D721Med (cell line): ENCODE results near the gene GLIS1.

Experiments used
- DNase-seq: peaks from one replicate; pipeline ENCODE4 v3.0.0; 2011; ENCODE audit warnings: low spot score; ENCODE audit not compliant: insufficient read length
- FAIRE-seq: peaks from 2 replicates; lab custom pipeline; 2011; peaks lifted over from hg19 to GRCh38; lab: Jason Lieb, UNC
- TF ChIP-seq, protein P1 (sequence below): IDR thresholded peaks from 2 replicates; pipeline ENCODE4 v1.5.1; 2012; ENCODE audit warnings: mild to moderate bottlenecking, control low read depth; ENCODE audit not compliant: insufficient read depth; ENCODE audit errors: missing control alignments

GLIS1 gene

DNA sequence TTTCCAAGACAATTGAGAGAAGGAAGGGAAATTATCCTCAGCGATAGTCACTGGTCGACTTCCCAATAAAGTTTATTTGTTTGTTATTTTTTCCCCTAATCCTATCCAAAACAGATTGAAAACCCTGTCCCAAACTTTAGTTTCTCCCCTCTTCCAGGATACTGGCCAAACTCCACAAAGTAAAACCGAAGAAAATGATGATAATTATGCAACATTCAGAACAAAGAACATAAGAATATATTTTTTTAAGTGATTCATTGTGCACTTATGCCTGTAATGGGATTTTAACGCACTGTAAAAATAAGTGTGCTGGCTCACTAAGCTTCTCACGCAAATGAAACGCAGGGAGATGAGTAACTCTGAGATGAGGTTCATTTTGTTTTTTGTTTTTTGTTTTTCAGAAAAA, 6.0 kb downstream of the GLIS1 start:
- FAIRE-seq (no peak), DNase-seq (no peak)
- TF ChIP-seq, protein P1, sequence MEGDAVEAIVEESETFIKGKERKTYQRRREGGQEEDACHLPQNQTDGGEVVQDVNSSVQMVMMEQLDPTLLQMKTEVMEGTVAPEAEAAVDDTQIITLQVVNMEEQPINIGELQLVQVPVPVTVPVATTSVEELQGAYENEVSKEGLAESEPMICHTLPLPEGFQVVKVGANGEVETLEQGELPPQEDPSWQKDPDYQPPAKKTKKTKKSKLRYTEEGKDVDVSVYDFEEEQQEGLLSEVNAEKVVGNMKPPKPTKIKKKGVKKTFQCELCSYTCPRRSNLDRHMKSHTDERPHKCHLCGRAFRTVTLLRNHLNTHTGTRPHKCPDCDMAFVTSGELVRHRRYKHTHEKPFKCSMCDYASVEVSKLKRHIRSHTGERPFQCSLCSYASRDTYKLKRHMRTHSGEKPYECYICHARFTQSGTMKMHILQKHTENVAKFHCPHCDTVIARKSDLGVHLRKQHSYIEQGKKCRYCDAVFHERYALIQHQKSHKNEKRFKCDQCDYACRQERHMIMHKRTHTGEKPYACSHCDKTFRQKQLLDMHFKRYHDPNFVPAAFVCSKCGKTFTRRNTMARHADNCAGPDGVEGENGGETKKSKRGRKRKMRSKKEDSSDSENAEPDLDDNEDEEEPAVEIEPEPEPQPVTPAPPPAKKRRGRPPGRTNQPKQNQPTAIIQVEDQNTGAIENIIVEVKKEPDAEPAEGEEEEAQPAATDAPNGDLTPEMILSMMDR = no peak

DNA sequence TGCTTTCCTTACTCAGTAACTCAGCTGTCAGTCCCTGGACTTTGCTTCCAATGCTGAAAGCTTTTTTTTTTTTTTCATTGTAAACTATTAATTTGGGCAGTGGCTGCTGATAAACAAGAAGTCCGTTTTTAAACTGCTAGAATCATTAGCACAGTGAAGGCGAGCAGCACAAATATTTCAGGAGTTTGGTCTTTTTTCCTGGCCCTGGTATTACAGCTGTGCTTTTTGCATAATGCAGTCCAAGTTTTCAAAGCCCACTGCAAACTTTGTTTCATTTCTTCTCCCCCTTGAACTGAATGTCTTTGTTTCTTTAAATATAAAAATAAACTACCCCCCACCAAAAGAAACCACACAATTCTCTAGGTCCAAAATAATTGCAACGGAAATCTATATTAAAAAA, 6.6 kb downstream of the GLIS1 start:
- TF ChIP-seq, protein P1 = no peak
- DNase-seq (no peak), FAIRE-seq (no peak)

DNA sequence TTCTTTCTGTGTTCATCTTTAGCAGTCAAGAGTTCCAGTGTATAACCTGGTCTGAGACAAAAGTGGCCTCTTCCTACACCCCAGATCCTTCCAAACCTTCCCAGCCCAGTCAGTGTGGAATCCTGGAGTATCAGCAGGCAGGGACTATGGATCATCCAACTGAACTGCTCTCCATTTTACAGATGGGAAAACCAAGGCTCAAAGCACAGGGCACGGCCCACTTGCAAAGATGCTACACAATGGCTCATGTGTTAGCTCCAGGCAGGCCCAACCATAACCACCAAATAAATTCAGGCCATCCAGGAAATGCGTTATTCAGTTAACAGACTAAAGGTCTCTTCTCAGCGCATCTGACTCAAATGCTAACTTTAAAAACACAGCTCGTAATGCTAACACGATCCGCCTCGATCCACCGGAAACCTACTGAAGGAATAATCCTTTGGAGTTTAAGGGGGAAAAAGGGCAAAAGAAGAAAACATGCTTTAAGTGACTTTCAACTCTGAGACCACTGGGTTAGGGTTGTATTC, 7.1 kb downstream of the GLIS1 start:
- FAIRE-seq (no peak), DNase-seq (no peak)

DNA sequence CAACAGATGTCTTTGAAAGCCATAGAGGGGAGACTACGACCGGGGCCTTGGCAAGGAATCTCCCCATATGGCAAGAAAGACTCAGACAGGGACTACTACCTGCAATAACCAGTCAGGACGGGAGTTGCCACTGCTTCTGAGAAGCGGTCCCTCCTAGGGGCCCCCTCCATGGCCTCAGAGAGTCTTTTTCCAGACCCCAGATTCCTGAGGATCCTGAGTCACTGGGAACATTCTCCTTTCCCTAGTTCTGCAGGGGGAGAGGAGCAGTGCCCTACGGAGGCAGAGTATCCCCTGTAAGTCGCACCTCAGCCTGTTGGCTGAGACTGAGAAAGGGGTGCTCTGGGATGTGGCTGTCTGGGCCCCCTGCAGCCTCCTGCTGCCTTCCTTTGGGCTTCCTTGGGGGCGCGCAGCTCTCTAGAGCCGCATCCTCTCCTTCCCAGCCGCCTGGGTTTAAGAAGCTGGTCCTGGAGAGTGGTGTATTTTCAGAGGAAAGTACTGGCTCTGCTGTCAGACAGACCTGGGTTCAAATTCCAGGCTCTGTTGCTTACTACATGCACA, 7.8 kb downstream of the GLIS1 start:
- FAIRE-seq = no peak
- TF ChIP-seq, protein P1 = no peak
- no peak for DNase-seq

More for the DNA sequence above, 7.1 kb downstream of the GLIS1 start:
- TF ChIP-seq, protein P1 = no peak

DNA sequence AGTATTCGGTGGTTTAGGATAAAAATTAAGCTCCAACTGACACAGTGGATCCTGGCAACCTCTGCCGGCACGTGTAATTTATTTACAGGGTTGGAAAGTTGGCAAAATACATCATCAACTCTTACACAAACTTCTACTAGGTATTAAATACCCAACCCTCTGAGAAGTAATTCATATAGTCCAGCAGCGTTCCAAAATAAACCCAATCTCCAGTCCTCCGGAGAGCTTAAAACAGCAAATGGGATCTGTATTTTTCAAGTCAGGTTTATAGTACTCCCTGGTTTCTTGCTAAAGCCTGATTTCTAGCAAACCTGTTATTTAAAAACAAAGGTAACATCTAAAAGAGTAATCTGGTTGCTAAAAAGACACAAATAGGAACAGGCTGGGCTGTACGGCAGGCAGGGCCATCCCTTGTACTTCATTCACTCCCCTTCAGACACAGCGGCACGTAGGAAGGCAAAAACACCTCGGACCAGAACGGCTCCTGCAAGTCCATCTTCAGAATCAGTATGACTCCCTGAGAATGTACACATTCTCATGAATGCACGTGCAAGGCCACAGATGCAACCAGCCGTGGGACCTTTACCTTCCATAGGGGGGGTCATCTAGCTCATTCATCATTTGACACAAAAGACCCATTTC, 8.6 kb downstream of the GLIS1 start:
- DNase-seq (no peak), FAIRE-seq (no peak)
- TF ChIP-seq, protein P1 = no peak

DNA sequence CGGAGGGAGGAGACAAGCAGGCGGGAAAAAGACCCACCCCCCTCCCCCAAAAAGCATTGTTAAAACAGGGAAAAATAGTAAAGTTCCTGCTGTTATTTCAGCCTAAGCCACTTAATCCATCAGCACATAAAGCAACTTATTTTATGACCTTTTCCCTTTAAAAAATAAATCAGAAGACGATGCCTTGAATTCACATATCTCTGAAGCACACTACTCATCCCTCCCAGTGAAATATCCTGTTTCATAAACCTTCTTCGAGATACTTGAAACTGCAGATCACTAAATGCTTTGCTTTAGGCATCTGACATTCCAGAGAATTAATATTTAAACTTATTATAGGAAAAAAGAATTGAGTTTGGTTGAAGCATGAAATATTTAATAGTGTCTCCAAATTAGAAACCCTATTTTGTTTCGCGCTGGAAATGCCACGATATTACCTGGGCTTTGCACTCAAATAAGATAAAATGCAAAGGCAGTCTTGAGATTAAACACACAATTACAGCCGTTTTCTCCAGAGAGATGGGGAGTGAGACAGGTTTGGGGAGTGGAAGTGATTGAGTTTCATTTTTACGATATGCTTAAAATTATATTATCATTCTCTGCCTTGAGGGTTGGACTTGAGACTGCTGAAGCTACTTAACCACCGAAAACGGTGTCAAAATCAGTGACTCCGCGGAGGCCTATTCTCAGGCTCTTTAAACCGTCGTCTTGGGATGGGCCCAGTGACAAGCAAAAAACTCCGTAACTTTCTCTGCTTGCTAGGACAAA, 9.3 kb downstream of the GLIS1 start:
- FAIRE-seq (no peak), DNase-seq (no peak)
- TF ChIP-seq, protein P1 = no peak
